ENCODE data around the gene PAFAH2. TPM values are rescaled to one million over a fixed set of nuclear protein-coding genes. Genes with fewer than 3 reads are reported as not detected.

Gene PAFAH2
- total RNA-seq, 2 donors from 2014 or later = 11.6 to 13.3 TPM

DNA sequence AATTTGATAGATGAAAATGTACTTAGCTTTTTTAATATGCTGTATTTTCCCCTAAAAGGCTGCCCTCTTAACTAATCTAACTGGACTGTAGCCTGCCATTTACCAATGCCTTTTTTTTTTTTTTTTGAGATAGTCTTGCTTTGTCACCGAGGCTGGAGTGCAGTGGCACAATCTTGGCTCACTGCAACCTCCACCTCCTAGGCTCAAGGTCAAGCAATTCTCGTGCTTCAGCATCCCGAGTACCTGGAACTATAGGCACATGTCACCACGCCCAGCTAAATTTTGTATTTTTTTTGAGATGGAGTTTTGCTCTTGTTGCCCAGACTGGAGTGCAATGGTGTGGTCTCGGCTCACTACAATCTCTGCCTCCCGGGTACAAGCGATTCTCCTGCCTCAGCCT is 18.7 kb downstream of the PAFAH2 start:
- no peak overlapping the region for H3K4me3 ChIP-seq (ENCODE audit: low read length)
- Mint-ChIP-seq H3K4me1 (no peaks in the 10 kb centered on the region), H3K36me3 (ENCODE audit: low read depth) (peaks cover 66% of the 10 kb centered on the region), H3K4me3 (no peak overlapping the region), H3K27ac (no peak overlapping the region), H3K9me3 (no peaks in the 10 kb centered on the region), H3K27me3 (ENCODE audit: insufficient read depth) (no peaks in the 10 kb centered on the region)
- WGBS, 2 experiments (ENCODE audit: insufficient coverage in 1 of 2, insufficient read length in 1 of 2) = 93 to 94% methylated on average over 4 to 7 of the region's 7 CpGs
- TF ChIP-seq, protein P1, sequence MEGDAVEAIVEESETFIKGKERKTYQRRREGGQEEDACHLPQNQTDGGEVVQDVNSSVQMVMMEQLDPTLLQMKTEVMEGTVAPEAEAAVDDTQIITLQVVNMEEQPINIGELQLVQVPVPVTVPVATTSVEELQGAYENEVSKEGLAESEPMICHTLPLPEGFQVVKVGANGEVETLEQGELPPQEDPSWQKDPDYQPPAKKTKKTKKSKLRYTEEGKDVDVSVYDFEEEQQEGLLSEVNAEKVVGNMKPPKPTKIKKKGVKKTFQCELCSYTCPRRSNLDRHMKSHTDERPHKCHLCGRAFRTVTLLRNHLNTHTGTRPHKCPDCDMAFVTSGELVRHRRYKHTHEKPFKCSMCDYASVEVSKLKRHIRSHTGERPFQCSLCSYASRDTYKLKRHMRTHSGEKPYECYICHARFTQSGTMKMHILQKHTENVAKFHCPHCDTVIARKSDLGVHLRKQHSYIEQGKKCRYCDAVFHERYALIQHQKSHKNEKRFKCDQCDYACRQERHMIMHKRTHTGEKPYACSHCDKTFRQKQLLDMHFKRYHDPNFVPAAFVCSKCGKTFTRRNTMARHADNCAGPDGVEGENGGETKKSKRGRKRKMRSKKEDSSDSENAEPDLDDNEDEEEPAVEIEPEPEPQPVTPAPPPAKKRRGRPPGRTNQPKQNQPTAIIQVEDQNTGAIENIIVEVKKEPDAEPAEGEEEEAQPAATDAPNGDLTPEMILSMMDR (conservative IDR thresholded peaks at IDR 0.05) = no peak
- peaks cover 37% of the 10 kb centered on the region for H3K36me3 ChIP-seq (ENCODE audit: control insufficient read depth, insufficient read depth, low read length)
- no peak for DNase-seq
- no peaks in the 10 kb centered on the region for H3K9me3 ChIP-seq (ENCODE audit: control insufficient read depth, low read length)
- H3K27ac ChIP-seq (ENCODE audit: low read depth, low read length) = no peak overlapping the region
- peaks cover 5% of the 10 kb centered on the region for H3K4me1 ChIP-seq (ENCODE audit: control insufficient read depth, insufficient read depth, low read length)
- no peak overlapping the region for H3K9ac ChIP-seq (ENCODE audit: extremely low read depth, low read length, poor library complexity, severe bottlenecking)
- H3K27me3 ChIP-seq (ENCODE audit: control insufficient read depth, insufficient read depth, low read length, poor library complexity, severe bottlenecking) = no peaks in the 10 kb centered on the region

DNA sequence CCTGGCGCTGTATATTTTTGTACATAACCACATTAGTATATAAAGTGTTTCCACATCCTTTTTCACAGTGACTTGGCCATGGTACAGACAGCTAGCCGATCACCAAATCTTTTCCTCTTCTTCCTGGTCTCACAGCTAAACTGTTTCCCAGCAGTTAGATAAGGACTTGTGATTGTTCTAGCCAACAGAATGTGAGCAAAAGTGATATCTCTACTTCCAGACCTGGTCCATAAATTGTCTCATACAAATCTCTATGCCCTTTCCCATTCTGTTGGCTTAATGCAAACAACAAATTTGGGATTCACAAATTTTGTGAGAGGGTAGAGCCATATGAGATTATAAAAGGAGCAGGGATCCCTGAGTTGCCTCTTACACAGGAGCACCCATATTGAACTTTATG is 19.5 kb downstream of the PAFAH2 start:
- Histone ChIP-seq H3K9me3 (ENCODE audit: control insufficient read depth, low read length) (no peaks in the 10 kb centered on the region), H3K9ac (ENCODE audit: extremely low read depth, low read length, poor library complexity, severe bottlenecking) (no peak overlapping the region), H3K36me3 (ENCODE audit: control insufficient read depth, insufficient read depth, low read length) (peaks cover 37% of the 10 kb centered on the region), H3K4me3 (ENCODE audit: low read length) (no peak overlapping the region), H3K27ac (ENCODE audit: low read depth, low read length) (no peak overlapping the region), H3K27me3 (ENCODE audit: control insufficient read depth, insufficient read depth, low read length, poor library complexity, severe bottlenecking) (no peaks in the 10 kb centered on the region), H3K4me1 (ENCODE audit: control insufficient read depth, insufficient read depth, low read length) (peaks cover 5% of the 10 kb centered on the region)
- Mint-ChIP-seq H3K27ac (no peak overlapping the region), H3K36me3 (ENCODE audit: low read depth) (peaks cover 66% of the 10 kb centered on the region), H3K9me3 (no peaks in the 10 kb centered on the region), H3K4me1 (no peaks in the 10 kb centered on the region), H3K27me3 (ENCODE audit: insufficient read depth) (no peaks in the 10 kb centered on the region), H3K4me3 (no peak overlapping the region)
- WGBS, 2 experiments (ENCODE audit: insufficient coverage in 1 of 2, insufficient read length in 1 of 2) = 89 to 100% methylated on average over 1 to 2 of the region's 2 CpGs
- TF ChIP-seq, protein P1 (conservative IDR thresholded peaks at IDR 0.05) = no peak
- DNase-seq = no peak

DNA sequence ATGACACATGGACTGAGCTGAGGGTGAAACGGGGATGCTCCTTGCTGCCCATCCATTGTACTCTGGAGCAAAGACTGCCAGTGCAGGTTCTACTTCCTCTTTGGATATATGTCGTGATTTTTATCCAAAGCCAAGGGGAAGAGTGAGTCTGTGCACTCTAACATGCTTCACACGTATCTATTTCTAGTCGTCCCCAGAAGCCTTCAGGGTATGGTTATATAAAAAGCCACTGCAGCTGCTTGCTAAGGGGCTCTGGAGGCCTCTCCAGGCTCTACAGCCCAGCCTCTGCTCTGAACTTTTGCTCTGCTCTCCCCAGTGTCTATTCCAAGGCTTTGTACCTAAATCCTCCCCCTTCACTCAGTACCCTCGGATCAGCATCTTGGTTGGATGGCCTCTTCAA is 20.1 kb downstream of the PAFAH2 start:
- Mint-ChIP-seq H3K4me3 (no peak overlapping the region), H3K9me3 (no peaks in the 10 kb centered on the region), H3K36me3 (ENCODE audit: low read depth) (peaks cover 64% of the 10 kb centered on the region), H3K27ac (no peak overlapping the region), H3K27me3 (ENCODE audit: insufficient read depth) (no peaks in the 10 kb centered on the region), H3K4me1 (no peaks in the 10 kb centered on the region)
- no peak for DNase-seq
- H3K4me1 ChIP-seq (ENCODE audit: control insufficient read depth, insufficient read depth, low read length) = peaks cover 5% of the 10 kb centered on the region
- 90 to 94% methylated on average over 3 to 5 of the region's 5 CpGs for WGBS, 2 experiments (ENCODE audit: insufficient coverage in 1 of 2, insufficient read length in 1 of 2)
- no peak overlapping the region for H3K27ac ChIP-seq (ENCODE audit: low read depth, low read length)
- no peak overlapping the region for H3K4me3 ChIP-seq (ENCODE audit: low read length)
- H3K27me3 ChIP-seq (ENCODE audit: control insufficient read depth, insufficient read depth, low read length, poor library complexity, severe bottlenecking) = no peaks in the 10 kb centered on the region
- H3K36me3 ChIP-seq (ENCODE audit: control insufficient read depth, insufficient read depth, low read length) = peaks cover 35% of the 10 kb centered on the region
- no peak overlapping the region for H3K9ac ChIP-seq (ENCODE audit: extremely low read depth, low read length, poor library complexity, severe bottlenecking)
- TF ChIP-seq, protein P1 (conservative IDR thresholded peaks at IDR 0.05) = no peak
- no peaks in the 10 kb centered on the region for H3K9me3 ChIP-seq (ENCODE audit: control insufficient read depth, low read length)

Measured in endodermal cell (in vitro differentiated cells).